GM20000 (cell line): ENCODE measurements around the gene TXNRD1.
"Not testable (repeated sequence)": the region's sequence is repeated elsewhere in the genome, so short reads cannot be mapped to it uniquely, and the experiment has no call there.

Experiments used
- DNase-seq: peaks from one replicate; pipeline ENCODE4 v3.0.0; 2012; ENCODE audit warnings: low spot score
- CTCF ChIP-seq: IDR thresholded peaks from 2 replicates; pipeline ENCODE4 v1.5.1; 2012; ENCODE audit warnings: mild to moderate bottlenecking, control low read depth; ENCODE audit errors: extremely low read depth, missing control alignments

TXNRD1 gene

GRCh38 chr12:104257913-104258472, 42.4 kb downstream of the TXNRD1 start:
- DNase-seq, result no peak
- no peak for TF ChIP-seq CTCF

DNA sequence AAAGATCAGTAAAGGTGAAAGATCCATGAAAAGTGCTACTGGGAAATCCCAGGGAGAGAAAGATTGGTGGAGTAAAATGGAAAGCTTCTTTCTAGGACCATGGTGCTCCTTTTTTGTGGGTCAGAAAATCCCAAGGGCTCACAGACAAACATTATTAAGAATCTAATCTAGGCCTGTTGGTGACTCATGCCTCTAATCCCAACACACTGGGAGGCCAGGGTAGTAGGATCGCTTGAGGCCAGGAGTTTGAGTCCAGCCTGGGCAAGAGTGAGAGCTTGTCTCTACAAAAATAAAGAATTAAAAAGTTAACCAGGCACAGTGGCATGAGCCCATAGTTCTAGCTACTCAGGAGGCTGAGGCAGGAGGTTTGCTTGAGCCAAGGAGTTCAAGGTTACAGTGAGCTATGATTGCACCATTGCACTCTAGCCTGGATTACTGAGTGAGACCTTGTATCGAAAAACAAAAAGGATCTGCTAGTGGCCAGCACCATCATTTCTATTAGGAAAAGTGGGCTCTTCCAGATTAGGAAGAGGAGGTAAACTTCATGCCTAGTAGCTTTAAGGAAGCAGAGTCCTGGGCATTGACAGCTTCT, 43.0 kb downstream of the TXNRD1 start:
- no peak for TF ChIP-seq CTCF
- DNase-seq, result no peak

DNA sequence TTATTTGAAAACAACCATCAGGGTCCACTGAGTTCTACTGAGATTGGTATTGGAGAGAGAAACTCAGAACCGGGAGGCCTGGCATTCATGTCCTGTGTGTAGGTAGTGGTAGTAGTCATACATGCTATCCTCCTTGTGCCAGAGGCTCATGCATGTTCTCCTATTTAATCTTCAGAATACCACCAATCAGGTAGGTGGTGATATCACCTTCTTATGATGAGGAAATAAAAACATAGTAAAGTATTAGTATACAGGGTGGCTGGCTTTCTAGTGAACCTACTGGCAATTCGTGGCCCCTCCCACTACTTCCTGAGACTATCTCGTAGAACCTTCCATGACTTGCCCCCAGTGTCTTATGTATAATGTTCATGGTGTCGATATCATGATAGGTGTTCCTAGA, 47.4 kb downstream of the TXNRD1 start:
- DNase-seq, result no peak
- no peak for TF ChIP-seq CTCF

- no peak for TF ChIP-seq CTCF
- no peak for DNase-seq
Measured at GRCh38 chr12:104263580-104264358, 48.2 kb downstream of the TXNRD1 start.

- not testable (repeated sequence) for DNase-seq
Measured at GRCh38 chr12:104265436-104265835, 49.9 kb downstream of the TXNRD1 start.

GRCh38 chr12:104272938-104273337, 57.4 kb downstream of the TXNRD1 start:
- no peak for TF ChIP-seq CTCF
- DNase-seq, result no peak

GRCh38 chr12:104273503-104273902, 57.9 kb downstream of the TXNRD1 start:
- TF ChIP-seq CTCF, result no peak
- DNase-seq, result no peak
